Measurements from ENCODE around the gene SIRT3. TPM values are rescaled to one million over a fixed set of nuclear protein-coding genes. Genes with fewer than 3 reads are reported as not detected.

The SIRT3 gene
- total and polyA plus RNA-seq, 2 of the 4 experiments (the other 2 are of a cell fraction): 5.4 to 18.6 TPM

- Histone ChIP-seq H3K23ac (ENCODE audit: low read depth, low read length) (no peak overlapping the region), H2BK5ac (ENCODE audit: low read depth, low read length, poor library complexity, severe bottlenecking) (no peak overlapping the region), H4K91ac (ENCODE audit: insufficient read depth, low read depth, low read length) (no peak overlapping the region), H4K8ac (ENCODE audit: low read depth in 2 of 2, low read length in 2 of 2) (no peak overlapping the region), H3K27ac (ENCODE audit: insufficient read depth, low read length) (no peak overlapping the region), H3K9ac (ENCODE audit: low read depth, low read length) (no peak overlapping the region), H3K4me1 (ENCODE audit: control insufficient read depth, insufficient read depth, low read length) (no peaks in the 10 kb centered on the region), H3K9me3 (ENCODE audit: control insufficient read depth, insufficient read depth, low read length) (no peaks in the 10 kb centered on the region), H2AK9ac (replicated peaks; ENCODE audit: low read depth, low read length, poor library complexity) (no peak overlapping the region), H2BK120ac (ENCODE audit: low read depth, low read length) (no peak overlapping the region), H3K27me3 (ENCODE audit: control insufficient read depth, insufficient read depth, low read length) (peaks cover 8% of the 10 kb centered on the region), H3K56ac (ENCODE audit: extremely low read depth, insufficient read depth, low read length) (no peak overlapping the region), H2BK15ac (ENCODE audit: low read depth, low read length) (no peak overlapping the region), H3K9me1 (ENCODE audit: insufficient read depth, low read length) (no peaks in the 10 kb centered on the region), H3K4ac (ENCODE audit: low read depth, low read length) (no peak overlapping the region), H4K5ac (ENCODE audit: low read depth, low read length) (no peak overlapping the region), H2BK20ac (ENCODE audit: low read depth, low read length) (no peak overlapping the region), H3K14ac (replicated peaks; ENCODE audit: low read depth, low read length) (no peak overlapping the region), H3K79me1 (ENCODE audit: low read depth in 1 of 2, low read length in 2 of 2) (peaks cover 0 to 4% of the 10 kb centered on the region in 2 experiments; a peak in 1 of 4 replicates), H2AFZ (replicated peaks; ENCODE audit: low read length, poor library complexity) (no peak overlapping the region), H4K20me1 (ENCODE audit: insufficient read depth, low read length) (no peaks in the 10 kb centered on the region; the same call in 1 of the 2 replicates), H2AK5ac (ENCODE audit: low read depth, low read length) (no peak overlapping the region), H3K36me3 (ENCODE audit: control insufficient read depth, insufficient read depth, low read length) (peaks cover 27% of the 10 kb centered on the region), H3K18ac (ENCODE audit: low read depth, low read length) (no peak overlapping the region), H3K4me3 (ENCODE audit: insufficient read depth, low read depth, low read length) (no peak overlapping the region), H3K4me2 (ENCODE audit: low read depth, low read length) (no peak overlapping the region)
- ChIA-PET POLR2A (ENCODE audit: unreplicated experiment) (no interaction called here), CTCF (no interaction called here)
- in situ Hi-C loops (cut with MboI; ENCODE audit: low sequenced_read_pairs) (no loop called here), intact Hi-C loops (cut with micrococcal nuclease) (no loop called here), dilution Hi-C loops (cut with HindIII; ENCODE audit: low sequenced_read_pairs, unreplicated experiment) (no loop called here)
- no CpG with 5 or more reads among the region's 3 CpGs for WGBS, 2 experiments (ENCODE audit: extremely low coverage in 2 of 2, insufficient read length in 1 of 2)
- ATAC-seq (ENCODE audit: low read depth) (no peak), DNase-seq (peak; percentile 12)
- no TSS peak for BruUV-seq (replicated peaks)
- TF ChIP-seq CEBPB (IDR thresholded peaks at IDR 0.05; ENCODE audit: low read depth, low read length): peak; percentile 53; the same call in 1 of the 2 replicates
- TF ChIP-seq SMC3 (IDR thresholded peaks at IDR 0.05; ENCODE audit: low read depth, low read length): no peak
These were observed 19.0 kb upstream of the SIRT3 start for GRCh38 chr11:255176-255575.

Data from IMR-90 (cell line).